HG03095 (cell line): ENCODE results near the gene RASGEF1C.

Experiments used
- ATAC-seq: cut with Tn5 transposase; IDR thresholded peaks from one replicate; pipeline ENCODE4 v1.9.1; 2021; ENCODE audit warnings: moderate library complexity; ENCODE audit not compliant: unreplicated experiment

RASGEF1C gene

GRCh38 chr5:180069589-180070247, 139.3 kb downstream of the RASGEF1C start:
- no peak for ATAC-seq

GRCh38 chr5:180068519-180069090, 140.4 kb downstream of the RASGEF1C start:
- ATAC-seq: no peak

GRCh38 chr5:180067986-180068385, 141.0 kb downstream of the RASGEF1C start:
- no peak for ATAC-seq

DNA sequence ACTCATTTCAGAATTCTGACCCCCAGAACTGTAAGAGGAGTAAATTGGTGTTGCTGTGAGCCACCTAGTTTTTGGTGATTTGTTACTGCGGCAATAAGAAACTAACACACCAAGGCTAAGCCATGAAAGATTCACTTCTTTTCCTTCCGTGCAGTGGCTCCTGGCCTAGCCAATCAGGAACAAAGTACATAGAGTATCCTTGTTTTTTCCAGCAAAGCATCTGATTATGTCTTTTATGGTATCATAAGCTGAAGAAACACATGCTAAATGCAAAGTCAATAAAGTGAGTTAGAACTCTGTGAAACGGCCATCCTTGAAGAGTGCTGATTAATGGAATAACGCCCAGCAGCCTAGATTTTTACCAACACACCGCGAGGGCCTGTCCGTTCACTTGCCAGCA, 148.8 kb downstream of the RASGEF1C start:
- no peak for ATAC-seq

DNA sequence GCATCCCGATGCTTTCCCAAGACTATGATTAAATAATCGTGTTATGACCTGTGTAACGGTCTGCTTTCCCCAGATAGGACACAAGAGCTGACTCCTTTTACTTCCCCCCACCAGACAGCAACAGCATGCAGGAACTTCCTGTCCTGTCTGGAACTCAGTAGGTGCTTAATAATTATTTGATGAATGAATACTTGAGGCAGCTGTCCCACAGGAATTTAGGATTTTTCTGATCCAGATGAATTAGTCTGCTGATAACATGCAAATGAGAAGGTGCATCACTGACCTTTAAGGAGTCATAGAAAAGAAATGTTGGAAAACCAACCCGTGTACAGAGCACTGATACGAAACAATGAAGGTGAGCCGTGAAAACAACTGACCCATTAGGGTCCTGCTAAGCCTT, 149.7 kb downstream of the RASGEF1C start:
- no peak for ATAC-seq

DNA sequence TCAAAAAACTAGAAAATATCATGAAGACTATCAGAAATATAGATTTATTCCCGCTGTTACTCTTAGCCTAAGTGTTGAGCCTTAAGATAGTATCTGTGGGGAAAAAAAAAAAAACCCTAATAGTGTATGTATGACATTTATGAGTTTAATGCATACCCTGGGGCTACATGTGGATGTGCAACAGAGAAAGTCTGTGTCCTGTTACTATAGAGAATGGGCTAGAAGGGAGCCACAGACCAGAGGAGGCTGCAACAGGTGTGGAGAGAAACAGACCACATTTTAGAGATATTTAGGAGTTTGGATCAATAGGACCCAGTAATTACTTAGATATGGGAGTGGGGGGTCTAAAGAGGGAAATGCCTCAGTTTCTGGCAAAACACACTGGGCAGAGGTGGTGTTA, 152.9 kb downstream of the RASGEF1C start:
- ATAC-seq: no peak

DNA sequence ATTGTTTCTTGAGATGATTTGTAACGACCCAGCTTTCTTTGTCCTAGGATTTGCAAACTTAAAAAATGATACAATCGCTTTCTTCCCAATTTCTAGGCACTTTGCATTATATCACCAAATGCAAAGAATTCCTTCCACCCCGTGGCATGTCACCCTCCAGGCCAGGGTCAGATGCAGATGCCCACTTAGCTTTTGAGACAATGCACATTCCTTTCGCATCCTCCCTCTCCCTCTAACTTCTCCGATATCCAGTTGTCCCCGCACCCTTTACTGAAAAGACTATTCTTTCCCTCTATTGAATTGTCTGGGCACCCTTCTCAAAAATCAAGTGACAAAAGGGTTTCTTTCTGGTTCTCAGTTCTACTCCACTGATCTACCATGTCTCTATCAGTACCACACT, 154.8 kb downstream of the RASGEF1C start:
- ATAC-seq: no peak

- no peak for ATAC-seq
Measured at GRCh38 chr5:180053061-180053602, 155.9 kb downstream of the RASGEF1C start.

GRCh38 chr5:180052211-180052818, 156.7 kb downstream of the RASGEF1C start:
- ATAC-seq: no peak
